Measurements from ENCODE around the gene KRT2.

Gene KRT2

GRCh38 chr12:52662093-52662917 is 10.3 kb upstream of the KRT2 start:
- no peak for DNase-seq

GRCh38 chr12:52661668-52662067 is 9.7 kb upstream of the KRT2 start:
- no peak for DNase-seq

GRCh38 chr12:52660934-52661499 is 9.0 kb upstream of the KRT2 start:
- DNase-seq, result no peak

- no peak for DNase-seq
Observed at GRCh38 chr12:52659951-52660350, 7.9 kb upstream of the KRT2 start.

GRCh38 chr12:52659395-52659794 is 7.4 kb upstream of the KRT2 start:
- no peak for DNase-seq

GRCh38 chr12:52658196-52658595 is 6.2 kb upstream of the KRT2 start:
- no peak for DNase-seq

- DNase-seq, result no peak
Observed at GRCh38 chr12:52657250-52657902, 5.4 kb upstream of the KRT2 start.

- DNase-seq, result no peak
Observed at GRCh38 chr12:52656616-52657015, 4.6 kb upstream of the KRT2 start.

GRCh38 chr12:52655720-52656124 is 3.7 kb upstream of the KRT2 start:
- DNase-seq, result no peak

GRCh38 chr12:52655251-52655650 is 3.2 kb upstream of the KRT2 start:
- no peak for DNase-seq

- DNase-seq, result no peak
Observed at GRCh38 chr12:52650520-52651081, 1.4 kb downstream of the KRT2 start.

GRCh38 chr12:52649066-52649465 is 2.9 kb downstream of the KRT2 start:
- DNase-seq, result no peak

GRCh38 chr12:52648012-52648550 is 3.9 kb downstream of the KRT2 start:
- no peak for DNase-seq

GRCh38 chr12:52647601-52648000 is 4.4 kb downstream of the KRT2 start:
- no peak for DNase-seq

- no peak for DNase-seq
Observed at GRCh38 chr12:52646613-52647012, 5.4 kb downstream of the KRT2 start.

GRCh38 chr12:52645982-52646381 is 6.0 kb downstream of the KRT2 start:
- no peak for DNase-seq

- no peak for DNase-seq
Observed at GRCh38 chr12:52645120-52645761, 6.8 kb downstream of the KRT2 start.

GRCh38 chr12:52644078-52644415 is 8.0 kb downstream of the KRT2 start:
- DNase-seq, result no peak

- no peak for DNase-seq
Observed at GRCh38 chr12:52643233-52644077, 8.6 kb downstream of the KRT2 start.

- DNase-seq, result no peak
Observed at GRCh38 chr12:52641468-52641867, 10.5 kb downstream of the KRT2 start.

GRCh38 chr12:52637299-52637698 is 14.7 kb downstream of the KRT2 start:
- DNase-seq, result no peak

GRCh38 chr12:52636592-52637258 is 15.3 kb downstream of the KRT2 start:
- DNase-seq, result no peak

All from SHP77 treated with DMSO at 0.1 percent for 48 hours (cell line).